BLaER1 treated with 17β-estradiol and CSF1 and Interleukin-3, amounts not matched to agents 10 nM and 100 nM (cell line): Measurements from ENCODE around the gene ZFPM1.

Experiments
- H3K27ac ChIP-seq, 11 experiments: shearing (Covaris generic); formaldehyde crosslinking; 2 replicates each; pipeline ENCODE4 v1.8.1; 2022
- H3K27me3 ChIP-seq, 11 experiments: shearing (Covaris generic); formaldehyde crosslinking; 2 replicates each; pipeline ENCODE4 v1.8.1; 2022
- H3K36me3 ChIP-seq, 11 experiments: shearing (Covaris generic); formaldehyde crosslinking; 2 replicates each; pipeline ENCODE4 v1.8.1; 2022
- H3K4me1 ChIP-seq, 10 experiments: shearing (Covaris generic); formaldehyde crosslinking; 2 replicates each; pipeline ENCODE4 v1.8.1; 2022
- H3K4me2 ChIP-seq, 11 experiments: shearing (Covaris generic); formaldehyde crosslinking; 2 replicates each; pipeline ENCODE4 v1.8.1; 2022
- H3K4me3 ChIP-seq, 10 experiments: shearing (Covaris generic); formaldehyde crosslinking; 2 replicates each; pipeline ENCODE4 v1.8.1; 2022
- H3K9ac ChIP-seq, 11 experiments: shearing (Covaris generic); formaldehyde crosslinking; 2 replicates each; pipeline ENCODE4 v1.8.1; 2022
- H3K9me3 ChIP-seq, 11 experiments: shearing (Covaris generic); formaldehyde crosslinking; replicated peaks in 1 of 11; 2 replicates each; pipeline ENCODE4 v1.8.1; 2022
- H4K20me1 ChIP-seq, 11 experiments: shearing (Covaris generic); formaldehyde crosslinking; 2 replicates each; pipeline ENCODE4 v1.8.1; 2022
- Cebpa-rat ChIP-seq, 11 experiments: shearing (Covaris generic); IDR thresholded peaks; 2 replicates each; pipeline ENCODE4 v1.8.1; 2022

Gene ZFPM1

GRCh38 chr16:88429387-88430184 is 23.5 kb upstream of the ZFPM1 start:
- Histone ChIP-seq H3K27me3 (peaks cover 5 to 55% (median 37%) of the 10 kb centered on the region in 11 experiments; a peak in 19 of 22 replicates), H3K4me3 (peak overlapping the region; percentile 67 to 88 (median 79)), H3K9ac (peak overlapping the region; percentile 78 to 98 (median 90))

DNA sequence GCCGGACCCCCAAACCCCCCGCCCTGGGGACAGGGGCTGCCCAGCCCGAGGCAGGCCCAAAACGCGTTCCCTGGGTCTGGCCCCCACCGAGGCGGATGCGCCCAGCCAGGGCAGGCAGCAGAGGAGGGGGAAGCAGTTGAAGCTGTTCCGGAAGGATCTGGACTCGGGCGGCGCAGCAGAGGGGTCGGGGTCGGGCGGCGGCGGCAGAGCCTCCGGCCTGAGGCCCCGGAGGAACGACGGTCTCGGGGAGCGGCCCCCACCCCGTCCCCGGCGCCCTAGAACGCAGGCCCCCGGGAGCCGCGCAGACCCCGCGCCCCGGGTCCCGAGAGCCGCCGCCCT is 22.9 kb upstream of the ZFPM1 start:
- peaks cover 71 to 80% (median 74%) of the 10 kb centered on the region in 10 experiments for H3K4me1 ChIP-seq
- peaks cover 29 to 82% (median 75%) of the 10 kb centered on the region in 11 experiments; a peak in 20 of 22 replicates for H4K20me1 ChIP-seq
- peak overlapping the region; percentile 80 to 100 (median 98) for H3K4me2 ChIP-seq
- peaks cover 0 to 16% (median 0%) of the 10 kb centered on the region in 11 experiments; a peak in 3 of 22 replicates for H3K36me3 ChIP-seq
- TF ChIP-seq Cebpa-rat (IDR thresholded peaks at IDR 0.05), result no peak
- peak overlapping the region; percentile 78 to 98 (median 90) for H3K9ac ChIP-seq
- no peaks in the 10 kb centered on the region for H3K9me3 ChIP-seq
- peaks cover 5 to 49% (median 31%) of the 10 kb centered on the region in 11 experiments; a peak in 16 of 22 replicates for H3K27me3 ChIP-seq
- peak overlapping the region; percentile 81 to 96 (median 89) for H3K27ac ChIP-seq
- H3K4me3 ChIP-seq, result peak overlapping the region; percentile 67 to 88 (median 79)

More at GRCh38 chr16:88429387-88430184, 23.5 kb upstream of the ZFPM1 start:
- peaks cover 68 to 80% (median 72%) of the 10 kb centered on the region in 10 experiments for H3K4me1 ChIP-seq
- H4K20me1 ChIP-seq, result peaks cover 29 to 82% (median 75%) of the 10 kb centered on the region in 11 experiments; a peak in 20 of 22 replicates
- peak overlapping the region; percentile 81 to 96 (median 89) for H3K27ac ChIP-seq
- H3K9me3 ChIP-seq, result no peaks in the 10 kb centered on the region
- TF ChIP-seq Cebpa-rat (IDR thresholded peaks at IDR 0.05), result no peak
- H3K36me3 ChIP-seq, result peaks cover 0 to 16% (median 0%) of the 10 kb centered on the region in 11 experiments; a peak in 3 of 22 replicates
- H3K4me2 ChIP-seq, result peak overlapping the region; percentile 80 to 100 (median 98)

GRCh38 chr16:88430524-88431446 is 22.3 kb upstream of the ZFPM1 start:
- Histone ChIP-seq H3K4me1 (peaks cover 71 to 80% (median 74%) of the 10 kb centered on the region in 10 experiments), H3K27ac (peak overlapping the region; percentile 81 to 96 (median 89)), H3K9me3 (no peaks in the 10 kb centered on the region), H3K36me3 (peaks cover 0 to 15% (median 0%) of the 10 kb centered on the region in 11 experiments; a peak in 4 of 22 replicates), H3K4me2 (peak overlapping the region; percentile 80 to 100 (median 98)), H4K20me1 (peaks cover 26 to 82% (median 75%) of the 10 kb centered on the region in 11 experiments; a peak in 20 of 22 replicates), H3K4me3 (peak overlapping the region; percentile 67 to 88 (median 79)), H3K27me3 (peaks cover 0 to 43% (median 25%) of the 10 kb centered on the region in 11 experiments; a peak in 14 of 22 replicates), H3K9ac (peak overlapping the region; percentile 78 to 98 (median 90))
- TF ChIP-seq Cebpa-rat (IDR thresholded peaks at IDR 0.05), result no peak

GRCh38 chr16:88431651-88432050 is 21.4 kb upstream of the ZFPM1 start:
- Histone ChIP-seq H3K36me3 (peaks cover 0 to 15% (median 0%) of the 10 kb centered on the region in 11 experiments; a peak in 11 of 22 replicates), H3K27ac (peak overlapping the region; percentile 81 to 96 (median 89); a peak in 15 of 22 replicates), H4K20me1 (peaks cover 18 to 82% (median 74%) of the 10 kb centered on the region in 11 experiments; a peak in 21 of 22 replicates), H3K4me1 (peaks cover 71 to 83% (median 77%) of the 10 kb centered on the region in 10 experiments), H3K27me3 (peaks cover 0 to 34% (median 21%) of the 10 kb centered on the region in 11 experiments; a peak in 11 of 22 replicates), H3K4me2 (peak overlapping the region; percentile 80 to 100 (median 98)), H3K9ac (peak overlapping the region; percentile 78 to 98 (median 90)), H3K4me3 (peak overlapping the region; percentile 67 to 88 (median 79); a peak in 16 of 20 replicates), H3K9me3 (no peaks in the 10 kb centered on the region)
- TF ChIP-seq Cebpa-rat (IDR thresholded peaks at IDR 0.05), result no peak

DNA sequence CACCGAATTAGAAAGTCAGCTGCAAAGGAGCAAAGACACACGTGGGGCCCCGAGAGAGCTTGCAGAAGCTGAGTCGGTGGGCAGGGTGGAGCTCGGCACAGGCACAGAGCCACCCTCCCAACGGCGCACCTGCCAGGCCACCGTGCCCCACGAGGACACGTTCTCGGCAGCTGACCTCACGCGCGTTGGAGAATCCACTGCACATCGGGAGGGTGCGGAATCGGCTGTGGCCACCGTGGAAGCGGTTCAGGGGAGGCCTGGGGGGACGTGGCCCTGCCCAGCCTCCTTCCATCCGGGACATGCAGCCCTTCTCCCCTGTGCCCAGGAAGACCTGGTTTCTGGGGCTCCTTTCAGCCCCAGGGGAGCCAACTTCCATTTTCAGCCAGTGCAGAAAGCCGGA is 20.9 kb upstream of the ZFPM1 start:
- H3K9me3 ChIP-seq, result no peaks in the 10 kb centered on the region
- peak overlapping the region in 6 of 10 experiments; percentile 31 to 88 (median 82); a peak in 10 of 20 replicates for H3K4me3 ChIP-seq
- H3K4me1 ChIP-seq, result peaks cover 71 to 81% (median 76%) of the 10 kb centered on the region in 10 experiments
- H3K36me3 ChIP-seq, result peaks cover 0 to 18% (median 0%) of the 10 kb centered on the region in 11 experiments; a peak in 11 of 22 replicates
- H3K9ac ChIP-seq, result peak overlapping the region in 8 of 11 experiments; percentile 23 to 98 (median 93); a peak in 9 of 22 replicates
- no peak overlapping the region for H3K27ac ChIP-seq
- H4K20me1 ChIP-seq, result peaks cover 12 to 82% (median 74%) of the 10 kb centered on the region in 11 experiments; a peak in 21 of 22 replicates
- H3K27me3 ChIP-seq, result peaks cover 0 to 29% (median 21%) of the 10 kb centered on the region in 11 experiments; a peak in 11 of 22 replicates
- no peak for TF ChIP-seq Cebpa-rat (IDR thresholded peaks at IDR 0.05)
- peak overlapping the region; percentile 80 to 100 (median 98) for H3K4me2 ChIP-seq

- TF ChIP-seq Cebpa-rat (IDR thresholded peaks at IDR 0.05), result no peak
- peaks cover 0 to 28% (median 21%) of the 10 kb centered on the region in 11 experiments; a peak in 11 of 22 replicates for H3K27me3 ChIP-seq
- H3K27ac ChIP-seq, result no peak overlapping the region
- peaks cover 7 to 82% (median 73%) of the 10 kb centered on the region in 11 experiments; a peak in 20 of 22 replicates for H4K20me1 ChIP-seq
- peaks cover 0 to 22% (median 0%) of the 10 kb centered on the region in 11 experiments; a peak in 12 of 22 replicates for H3K36me3 ChIP-seq
- peaks cover 66 to 75% (median 71%) of the 10 kb centered on the region in 10 experiments for H3K4me1 ChIP-seq
- peak overlapping the region; percentile 80 to 100 (median 98) for H3K4me2 ChIP-seq
- no peaks in the 10 kb centered on the region for H3K9me3 ChIP-seq
- peak overlapping the region in 4 of 10 experiments; percentile 78 to 88 (median 83); a peak in 7 of 20 replicates for H3K4me3 ChIP-seq
- H3K9ac ChIP-seq, result peak overlapping the region in 9 of 11 experiments; percentile 2 to 98 (median 38); a peak in 8 of 22 replicates
Observed at GRCh38 chr16:88432753-88433152, 20.3 kb upstream of the ZFPM1 start.

DNA sequence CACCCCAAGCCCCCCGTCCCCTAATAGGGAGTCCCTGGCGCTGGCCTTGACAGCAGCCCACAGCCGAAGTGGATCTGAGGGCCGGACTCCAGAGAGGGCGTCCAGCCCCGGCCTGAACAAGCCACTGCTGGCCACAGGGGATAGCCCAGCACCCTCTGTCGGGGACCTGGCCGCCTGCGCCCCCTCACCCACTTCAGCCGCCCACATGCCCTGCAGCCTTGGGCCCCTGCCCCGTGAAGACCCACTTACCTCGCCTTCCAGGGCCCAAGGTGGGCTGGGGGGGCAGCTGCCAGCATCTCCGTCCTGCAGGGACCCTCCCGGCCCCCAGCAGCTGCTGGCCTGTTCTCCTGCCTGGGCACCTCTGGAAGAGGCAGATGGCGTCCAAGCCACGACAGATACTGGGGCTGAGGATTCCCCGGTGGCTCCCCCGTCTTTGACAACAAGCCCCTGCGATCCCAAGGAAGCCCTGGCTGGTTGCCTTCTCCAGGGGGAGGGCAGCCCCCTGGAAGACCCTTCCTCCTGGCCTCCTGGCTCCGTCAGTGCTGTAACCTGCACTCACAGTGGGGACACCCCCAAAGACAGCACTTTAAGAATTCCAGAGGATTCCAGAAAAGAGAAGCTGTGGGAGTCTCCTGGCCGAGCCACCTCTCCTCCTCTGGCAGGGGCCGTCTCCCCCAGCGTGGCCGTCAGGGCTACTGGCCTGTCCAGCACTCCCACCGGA is 19.3 kb upstream of the ZFPM1 start:
- peaks cover 0 to 82% (median 74%) of the 10 kb centered on the region in 11 experiments; a peak in 20 of 22 replicates for H4K20me1 ChIP-seq
- H3K4me3 ChIP-seq, result no peak overlapping the region
- no peak overlapping the region for H3K27ac ChIP-seq
- peak overlapping the region in 4 of 11 experiments; percentile 17 to 30 (median 23); a peak in 5 of 22 replicates for H3K9ac ChIP-seq
- H3K36me3 ChIP-seq, result peaks cover 0 to 32% (median 0%) of the 10 kb centered on the region in 11 experiments; a peak in 13 of 22 replicates
- H3K9me3 ChIP-seq, result no peaks in the 10 kb centered on the region
- peaks cover 56 to 65% (median 61%) of the 10 kb centered on the region in 10 experiments for H3K4me1 ChIP-seq
- peaks cover 0 to 22% (median 17%) of the 10 kb centered on the region in 11 experiments; a peak in 11 of 22 replicates for H3K27me3 ChIP-seq
- H3K4me2 ChIP-seq, result peak overlapping the region; percentile 26 to 100 (median 97); a peak in 19 of 22 replicates
- no peak for TF ChIP-seq Cebpa-rat (IDR thresholded peaks at IDR 0.05)
